DLD1 (cell line): ENCODE results near the gene RFX7.

Source experiments
- in situ Hi-C: cut with HindIII; loops from 2 replicates; pipeline ENCODE4 v1.10.0; 2017; ENCODE audit warnings: low sequenced_read_pairs

The RFX7 gene

DNA sequence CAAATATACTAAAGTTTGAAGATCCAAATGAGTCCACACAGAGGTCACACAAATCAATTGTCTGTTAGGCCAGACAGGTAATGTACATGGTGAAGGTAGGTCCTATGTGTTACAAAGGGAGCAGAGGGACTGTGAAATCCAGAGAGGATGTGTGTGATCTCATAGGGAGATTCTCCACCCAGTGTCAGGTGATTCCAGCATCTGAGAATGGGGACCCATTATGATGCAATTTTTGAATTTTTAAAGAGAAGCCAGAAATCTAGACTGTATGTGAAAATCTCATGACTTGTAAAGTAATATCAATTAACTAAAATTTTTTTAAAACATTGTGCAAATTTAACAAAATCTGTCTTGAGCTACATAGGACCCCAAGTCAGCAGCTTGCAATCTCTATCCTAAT lies 192.0 kb downstream of the RFX7 start:
- in situ Hi-C loops: no loop called here

GRCh38 chr15:56049577-56049976 lies 194.1 kb downstream of the RFX7 start:
- in situ Hi-C loops: no loop called here

- in situ Hi-C loops: no loop called here
These were observed 196.3 kb downstream of the RFX7 start for GRCh38 chr15:56047354-56047753.

GRCh38 chr15:56045068-56045748 lies 198.5 kb downstream of the RFX7 start:
- in situ Hi-C loops: no loop called here

DNA sequence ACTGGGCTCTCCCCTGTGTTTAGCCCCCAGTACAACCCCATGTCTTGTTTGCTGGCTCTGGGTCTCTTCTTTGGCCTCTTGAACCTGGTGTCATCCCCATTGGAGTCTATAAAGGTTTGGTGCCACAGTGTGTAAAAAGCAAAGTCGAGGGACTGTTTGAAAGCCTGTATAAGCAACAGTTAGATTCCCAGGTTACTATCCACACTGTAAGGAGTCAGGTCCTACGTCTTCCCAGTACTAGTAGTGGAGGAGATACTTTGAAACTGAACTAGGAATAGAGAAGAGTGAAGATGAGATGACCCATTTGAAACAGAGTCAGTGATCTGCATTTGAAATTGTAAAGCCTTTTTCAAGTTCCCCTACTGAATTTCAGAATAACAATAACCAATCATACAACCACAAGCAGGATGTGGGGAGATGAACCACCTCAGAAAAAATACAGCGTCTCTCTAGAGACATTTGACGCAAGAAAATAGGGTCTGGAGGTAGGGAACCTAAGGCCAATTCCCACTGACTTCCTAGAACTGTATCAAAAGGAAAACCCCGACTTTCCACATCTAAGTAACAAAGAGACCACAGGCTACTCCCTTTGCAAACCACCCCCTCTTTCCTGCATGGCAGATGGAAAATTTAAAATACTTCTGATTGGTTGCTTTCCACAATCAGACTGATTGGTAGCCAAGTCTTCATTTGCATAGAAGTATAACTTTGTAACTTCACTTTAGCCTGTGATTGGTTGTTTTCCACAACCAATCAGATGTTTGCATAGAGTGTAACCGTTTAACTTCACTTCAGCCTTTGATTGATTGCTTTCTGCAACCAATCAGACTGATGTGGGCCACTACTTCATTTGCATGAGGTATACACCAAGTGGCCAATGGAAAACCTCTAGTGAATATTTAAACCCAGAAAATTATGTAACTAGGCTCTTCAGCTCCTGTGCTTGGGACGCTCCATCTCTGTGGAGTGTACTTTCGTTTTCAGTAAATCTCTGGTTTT lies 200.4 kb downstream of the RFX7 start:
- in situ Hi-C loops: no loop called here

DNA sequence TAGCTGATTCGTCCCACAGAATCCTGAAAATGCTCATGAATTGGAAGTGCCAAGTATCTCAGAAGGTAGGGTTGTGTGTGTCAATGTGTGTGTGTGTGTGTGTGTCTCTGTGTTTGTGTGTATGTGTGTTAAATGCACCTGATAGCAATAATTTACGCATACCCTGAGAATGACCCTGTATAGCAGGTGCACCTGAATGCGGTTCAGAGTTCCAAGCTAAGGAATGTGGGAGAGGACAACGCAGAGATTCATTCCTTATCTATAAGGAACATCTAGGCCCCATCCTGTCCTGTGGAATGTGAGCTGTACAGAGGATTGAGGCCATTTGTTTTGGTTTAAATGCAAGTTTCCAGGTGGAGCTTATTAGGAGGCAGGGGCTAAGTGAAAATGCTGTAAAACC lies 201.2 kb downstream of the RFX7 start:
- in situ Hi-C loops: no loop called here

- in situ Hi-C loops: no loop called here
These were observed 201.6 kb downstream of the RFX7 start for GRCh38 chr15:56042031-56042430.

- in situ Hi-C loops: no loop called here
These were observed 203.3 kb downstream of the RFX7 start for GRCh38 chr15:56040081-56041035.

DNA sequence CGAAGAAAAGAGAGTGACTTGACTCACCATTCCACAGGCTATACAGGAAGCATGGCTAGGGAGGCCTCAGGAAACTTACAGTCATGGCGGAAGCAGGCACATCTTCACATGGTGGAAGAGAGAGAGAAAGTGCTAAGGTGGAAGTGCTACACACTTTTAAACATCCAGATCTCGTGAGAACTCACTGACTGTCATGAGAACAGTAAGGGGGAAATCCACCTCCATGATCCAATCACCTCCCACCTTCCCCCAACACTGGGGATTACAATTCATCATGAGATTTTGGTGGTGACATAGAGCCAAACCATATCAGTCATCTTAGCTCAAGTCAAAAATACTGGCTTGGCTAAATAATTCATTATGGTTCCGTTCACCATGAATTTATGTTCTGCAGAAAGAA lies 205.0 kb downstream of the RFX7 start:
- in situ Hi-C loops: no loop called here

GRCh38 chr15:56038015-56038414 lies 205.7 kb downstream of the RFX7 start:
- in situ Hi-C loops: no loop called here
